Tongue (tissue), 2 donors: ENCODE measurements around the gene POU6F2. TPM values are rescaled to one million over a fixed set of nuclear protein-coding genes. Genes with fewer than 3 reads are reported as not detected.
"Not testable (repeated sequence)": the region's sequence is repeated elsewhere in the genome, so short reads cannot be mapped to it uniquely, and the experiment has no call there.

Source experiments
- DNase-seq: peaks from one replicate; pipeline ENCODE4 v3.0.0-alpha.2; 2015
- total RNA-seq: library from RNA; depleted of rRNA; stranded (reverse); fragments of >200 nt; gene quantifications from one replicate; pipeline ENCODE4 v1.2.3, GENCODE V29; 2014

The POU6F2 gene
- total RNA-seq, 1 donor from 2014 or later, result not detected

GRCh38 chr7:39360038-39360437, 382.3 kb downstream of the POU6F2 start:
- no peak for DNase-seq

DNA sequence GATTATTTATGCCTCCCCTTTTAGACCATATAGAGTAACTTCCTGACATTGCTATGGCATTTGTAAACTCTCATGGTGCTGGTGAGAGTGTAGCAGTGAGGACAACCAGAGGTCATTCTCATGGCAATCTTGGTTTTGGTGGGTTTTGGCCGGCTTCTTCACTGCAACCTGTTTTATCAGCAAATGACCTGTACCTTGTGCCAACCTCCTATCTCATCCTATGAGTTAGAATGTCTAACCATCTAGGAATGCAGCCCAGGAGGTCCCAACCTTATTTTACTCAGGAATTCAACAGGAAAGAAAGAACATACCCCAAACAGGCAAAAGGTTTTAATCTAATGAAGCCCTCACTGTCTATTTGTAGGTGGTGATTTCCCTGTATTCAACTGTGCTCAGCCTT, 383.1 kb downstream of the POU6F2 start:
- DNase-seq, result no peak

DNA sequence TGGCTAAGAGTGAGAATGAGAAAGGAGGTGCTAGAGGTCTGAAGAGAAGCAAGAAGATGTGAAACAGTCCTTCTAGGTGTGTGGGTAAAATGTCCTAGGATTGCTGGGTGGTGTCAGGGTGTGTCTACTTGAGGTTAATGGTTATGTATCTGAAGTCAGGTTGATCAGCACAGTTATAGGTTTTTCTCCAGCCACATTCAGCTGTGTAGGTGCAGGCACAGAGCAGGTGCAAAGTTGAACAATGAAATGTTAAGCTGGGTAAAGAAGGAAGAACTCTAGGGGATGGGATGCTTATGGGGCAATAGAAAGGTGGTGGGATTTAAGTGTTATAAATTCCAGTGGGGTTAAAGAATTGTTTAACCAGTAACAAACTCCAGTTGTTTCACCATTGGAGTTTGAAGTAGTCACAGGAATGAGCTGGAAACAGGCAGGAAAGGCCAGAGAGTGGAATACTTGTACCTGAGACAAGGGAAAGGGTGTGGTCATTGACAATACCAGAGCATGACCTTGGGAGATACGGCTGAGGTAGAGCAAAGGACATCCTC, 388.1 kb downstream of the POU6F2 start:
- DNase-seq, result no peak

DNA sequence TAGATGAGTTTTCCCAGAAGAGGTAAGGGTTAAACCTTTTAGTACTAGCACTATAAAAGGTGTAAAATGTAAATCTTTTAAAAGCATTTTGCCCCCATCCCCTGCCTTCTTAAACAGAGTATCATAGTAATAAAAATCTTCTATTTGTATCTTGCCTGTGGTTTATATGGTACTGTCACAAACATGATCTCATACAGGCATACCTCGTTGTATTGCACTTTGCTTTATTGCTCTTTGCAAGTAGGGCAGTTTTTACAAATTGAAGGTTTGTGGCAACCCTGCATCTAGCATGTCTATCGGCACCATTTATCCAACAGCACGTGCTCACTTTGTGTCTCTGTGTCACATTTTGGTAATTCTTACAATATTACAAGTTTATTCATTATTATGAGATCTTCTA, 389.7 kb downstream of the POU6F2 start:
- DNase-seq, result no peak

DNA sequence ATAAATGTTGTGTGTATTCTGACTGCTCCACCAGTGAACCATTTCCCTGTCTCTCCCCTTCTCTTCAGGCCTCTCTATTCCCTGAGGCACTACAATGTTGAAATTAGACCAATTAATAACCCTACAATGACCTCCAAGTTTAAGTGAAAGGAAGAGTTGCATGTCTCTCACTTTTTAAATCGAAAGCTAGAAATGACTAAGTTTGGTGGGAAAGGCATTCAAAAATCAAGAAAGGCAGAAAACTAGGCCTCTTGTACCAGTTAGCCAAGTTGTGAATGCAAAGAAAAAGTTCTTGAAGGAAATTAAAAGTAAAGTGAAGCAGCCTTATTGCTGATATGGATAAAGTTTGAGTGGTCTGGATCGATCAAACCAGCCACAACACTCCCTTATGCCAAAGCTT, 390.2 kb downstream of the POU6F2 start:
- no peak for DNase-seq

GRCh38 chr7:39372383-39372782, 394.7 kb downstream of the POU6F2 start:
- DNase-seq, result no peak

DNA sequence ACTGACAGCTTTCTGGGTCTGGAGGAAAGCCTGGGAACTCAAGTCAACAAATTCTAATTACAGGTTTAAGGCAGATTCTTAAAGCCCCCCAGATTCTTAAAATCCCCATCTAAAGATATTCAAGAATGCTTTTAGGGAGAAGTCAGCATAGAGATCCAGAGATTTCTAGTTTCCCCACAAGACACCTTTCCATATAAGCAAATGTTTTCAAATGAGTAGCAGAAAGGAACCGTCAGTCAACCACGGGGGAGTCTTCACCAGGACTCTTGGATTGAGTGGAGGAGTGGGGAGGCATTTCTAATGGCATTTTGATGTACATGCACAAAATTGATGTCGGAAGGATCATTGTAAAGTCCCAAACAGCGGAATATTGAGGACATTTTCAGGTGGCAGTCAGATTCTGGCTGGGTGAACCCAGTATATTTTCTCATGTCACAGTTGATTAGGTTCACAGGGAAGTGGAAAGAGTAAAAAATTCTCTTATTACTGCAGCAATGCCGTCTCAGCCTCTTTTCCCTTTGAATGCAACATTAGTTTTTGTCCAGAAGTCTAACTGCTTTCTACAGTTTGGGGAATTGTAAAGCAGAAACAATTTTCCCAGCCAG, 396.8 kb downstream of the POU6F2 start:
- DNase-seq, result no peak

DNA sequence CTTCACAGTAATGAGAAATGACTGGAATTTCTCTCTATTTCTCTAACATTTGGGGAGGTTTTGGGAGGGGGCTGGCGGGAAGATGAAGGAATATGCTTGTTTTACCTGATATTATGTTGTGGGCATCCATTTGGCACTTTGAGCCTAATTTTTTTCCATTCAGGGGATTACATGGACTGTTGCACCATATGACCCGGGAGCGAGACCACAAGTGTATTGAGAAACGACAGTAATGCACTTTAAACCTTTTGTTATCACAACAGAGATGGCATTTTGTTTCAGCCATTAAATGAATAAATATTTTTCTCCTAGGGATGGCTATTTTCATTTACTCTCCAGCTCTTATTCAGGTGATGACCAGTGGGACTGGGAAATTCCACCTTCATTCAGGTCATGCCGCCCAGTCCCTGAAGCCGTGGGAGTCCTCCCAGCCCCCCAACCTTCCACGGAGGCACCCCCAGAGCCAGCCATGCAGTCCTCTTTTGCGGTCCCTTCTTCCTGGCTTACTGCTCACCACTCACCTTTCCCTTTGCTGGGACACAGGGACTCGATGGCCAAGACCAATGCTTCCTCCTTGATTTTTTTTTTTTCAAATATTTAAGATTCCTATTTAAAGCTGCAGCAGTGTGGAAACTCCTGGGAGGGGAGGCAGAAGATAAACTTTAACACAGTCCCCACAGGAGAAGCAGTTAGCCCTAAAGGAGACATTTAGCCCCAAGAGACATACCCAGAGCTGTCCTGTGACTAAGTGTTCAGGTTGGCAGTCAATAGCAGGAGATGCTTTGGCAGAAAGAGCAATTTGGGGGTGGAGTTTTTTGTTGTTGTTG, 397.6 kb downstream of the POU6F2 start:
- no peak for DNase-seq

DNA sequence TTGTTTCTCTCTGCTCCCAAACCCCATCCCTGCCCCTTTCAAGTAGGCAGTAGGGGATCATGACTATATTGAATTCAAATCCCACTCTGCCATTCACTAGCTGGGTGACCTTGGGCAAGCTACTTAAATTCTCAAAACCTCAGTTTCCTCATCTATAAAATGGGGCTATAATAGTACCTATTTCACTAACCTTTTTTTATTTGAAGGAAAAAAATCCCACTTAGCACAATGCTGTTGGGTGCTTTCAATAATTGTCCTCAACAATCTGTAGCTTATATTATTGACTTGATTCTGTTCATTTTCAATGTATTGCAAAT, 398.1 kb downstream of the POU6F2 start:
- DNase-seq, result no peak

DNA sequence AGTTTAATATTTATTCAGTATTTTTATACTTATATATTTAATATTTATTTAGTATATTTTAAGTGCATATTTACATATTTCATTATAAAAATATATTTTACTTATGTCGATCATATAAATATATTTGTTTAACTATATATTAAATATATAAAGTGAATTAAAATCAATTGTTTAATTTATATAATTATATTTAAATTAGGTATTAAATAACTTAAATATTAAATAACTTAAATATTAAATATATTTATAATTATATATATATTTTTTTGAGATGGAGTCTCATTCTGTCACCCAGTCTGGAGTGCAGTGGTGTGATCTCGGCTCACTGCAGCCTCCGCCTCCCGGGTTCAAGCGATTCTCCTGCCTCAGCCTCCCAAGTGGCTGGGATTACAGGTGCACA, 399.2 kb downstream of the POU6F2 start:
- DNase-seq, result not testable (repeated sequence)

DNA sequence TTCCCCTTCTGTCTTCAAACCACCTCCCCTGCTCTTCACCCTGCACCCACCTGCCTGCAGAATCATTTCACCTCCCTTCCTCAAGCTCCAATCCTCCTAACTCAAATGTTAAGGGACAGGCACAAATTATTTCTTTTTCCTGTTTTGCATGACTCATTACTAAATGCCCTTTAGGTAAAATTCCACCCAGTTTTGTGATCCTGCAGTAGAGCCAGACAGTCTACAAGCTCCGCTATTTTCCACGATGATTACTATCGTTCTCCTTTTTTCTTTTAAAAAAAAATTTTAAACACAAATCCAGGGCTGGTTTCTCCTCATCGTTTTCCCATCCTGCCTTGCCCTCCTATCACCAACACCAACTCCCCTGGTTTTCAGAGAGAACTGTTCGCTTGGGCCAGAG, 401.7 kb downstream of the POU6F2 start:
- no peak for DNase-seq

DNA sequence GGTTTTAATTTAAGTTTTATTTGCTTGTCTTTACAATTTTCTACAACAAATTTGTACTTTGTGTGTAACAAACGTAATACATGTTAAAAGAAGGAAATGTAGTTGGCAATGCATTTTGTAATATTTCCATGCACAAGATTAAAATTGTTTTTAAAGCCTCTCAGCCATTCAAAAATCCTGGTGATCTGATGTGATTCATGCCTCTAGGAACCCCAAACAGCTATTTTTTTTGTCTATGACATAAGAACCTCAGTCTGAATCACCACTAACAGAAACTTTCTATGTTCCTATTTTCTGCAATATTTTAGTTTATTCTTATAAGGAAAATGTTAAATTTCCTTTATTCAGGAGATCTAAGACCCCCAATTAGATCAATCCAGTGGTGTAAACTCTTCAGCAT, 405.4 kb downstream of the POU6F2 start:
- no peak for DNase-seq

- no peak for DNase-seq
Measured at GRCh38 chr7:39384386-39384785, 406.7 kb downstream of the POU6F2 start.

DNA sequence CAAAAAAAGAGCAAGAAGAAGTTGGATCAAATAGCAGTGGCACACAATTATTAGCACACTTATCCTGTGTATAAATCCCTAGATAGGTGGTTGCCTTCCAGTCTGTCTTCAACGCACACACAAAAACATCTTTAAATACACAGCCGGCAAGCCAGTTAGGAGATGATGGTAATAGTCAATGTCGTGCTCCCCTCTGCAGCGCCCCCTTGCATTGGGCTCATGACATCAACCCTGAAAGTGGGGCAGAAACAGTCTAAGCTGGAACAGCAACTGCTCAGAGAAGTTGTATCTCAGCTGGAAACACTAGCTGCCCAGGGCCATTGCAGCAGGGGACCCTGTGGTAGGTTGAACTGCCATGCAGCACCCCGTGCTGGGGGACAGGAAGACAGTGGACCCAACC, 409.0 kb downstream of the POU6F2 start:
- no peak for DNase-seq

- DNase-seq, result no peak
Measured at GRCh38 chr7:39392151-39392550, 414.4 kb downstream of the POU6F2 start.

GRCh38 chr7:39394105-39394680, 416.5 kb downstream of the POU6F2 start:
- DNase-seq, result no peak

DNA sequence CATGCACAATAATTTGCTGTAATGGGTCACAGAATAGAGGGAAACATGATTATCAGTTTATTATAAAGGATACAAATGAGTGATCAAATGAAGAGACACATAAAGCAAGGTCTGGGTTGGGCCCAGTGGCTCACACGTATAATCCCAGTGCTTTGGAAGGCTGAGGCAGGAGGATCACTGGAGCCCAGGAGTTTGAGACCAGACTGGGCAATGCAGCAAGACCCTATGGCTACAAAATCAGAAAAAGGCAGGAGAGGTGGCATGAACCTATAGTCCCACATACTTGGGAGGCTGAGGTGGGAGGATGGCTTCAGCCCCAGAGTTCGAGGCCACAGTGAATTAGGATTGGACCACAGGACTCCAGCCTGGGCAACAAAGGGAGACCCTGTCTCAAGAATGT, 421.7 kb downstream of the POU6F2 start:
- no peak for DNase-seq

- no peak for DNase-seq
Measured at GRCh38 chr7:39399986-39400385, 422.3 kb downstream of the POU6F2 start.

- no peak for DNase-seq
Measured at GRCh38 chr7:39400836-39401235, 423.1 kb downstream of the POU6F2 start.

DNA sequence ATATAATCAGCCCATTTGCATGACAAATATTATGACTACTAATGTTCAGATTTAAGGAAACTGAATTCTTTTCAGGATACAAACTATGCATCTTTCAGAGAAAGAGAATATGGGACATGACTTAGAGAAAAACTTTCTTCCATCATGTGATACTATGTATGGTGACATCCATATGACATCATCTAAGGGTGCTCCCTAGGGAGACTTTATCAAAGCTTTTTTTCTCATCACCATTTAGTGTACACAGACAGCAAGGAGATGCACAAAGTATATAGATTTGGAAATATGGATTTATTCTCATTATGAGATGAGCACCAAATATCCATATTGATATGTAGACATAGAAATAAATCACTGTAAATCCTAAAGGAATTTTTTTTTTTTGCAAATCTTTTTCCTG, 424.3 kb downstream of the POU6F2 start:
- DNase-seq, result no peak

- DNase-seq, result no peak
Measured at GRCh38 chr7:39404907-39405306, 427.2 kb downstream of the POU6F2 start.

- no peak for DNase-seq
Measured at GRCh38 chr7:39405581-39405980, 427.9 kb downstream of the POU6F2 start.

- DNase-seq, result no peak
Measured at GRCh38 chr7:39406467-39406866, 428.8 kb downstream of the POU6F2 start.

- no peak for DNase-seq
Measured at GRCh38 chr7:39407137-39407536, 429.4 kb downstream of the POU6F2 start.
